COLO668 (cell line): ENCODE measurements around the gene CLPTM1L.
"Not testable (repeated sequence)": the region's sequence is repeated elsewhere in the genome, so short reads cannot be mapped to it uniquely, and the experiment has no call there.

ENCODE experiments used
- DNase-seq: peaks from one replicate; lab custom pipeline; 2025; ENCODE audit not compliant: unreplicated experiment; lab: John Stamatoyannopoulos, UW

Gene CLPTM1L

DNA sequence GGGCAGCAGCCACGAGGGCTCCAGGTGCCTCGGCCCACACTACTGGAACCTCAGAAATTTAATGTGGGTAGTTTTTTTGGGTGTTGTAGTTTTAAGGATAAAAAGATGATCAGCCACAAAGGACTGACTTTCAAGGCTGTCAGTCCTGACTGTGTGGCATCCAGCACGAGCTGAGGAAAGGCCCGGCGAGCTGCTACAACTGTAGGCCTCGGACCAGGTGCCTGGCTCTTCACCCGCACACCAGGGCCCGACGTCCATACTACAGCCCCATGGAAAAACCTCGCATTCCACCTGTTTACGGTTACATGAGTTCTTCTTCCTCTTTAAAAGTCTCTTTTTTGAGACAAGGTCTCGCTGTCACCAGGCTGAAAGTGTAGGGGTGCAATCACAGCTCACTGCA is 2.6 kb downstream of the CLPTM1L start:
- DNase-seq = no peak

DNA sequence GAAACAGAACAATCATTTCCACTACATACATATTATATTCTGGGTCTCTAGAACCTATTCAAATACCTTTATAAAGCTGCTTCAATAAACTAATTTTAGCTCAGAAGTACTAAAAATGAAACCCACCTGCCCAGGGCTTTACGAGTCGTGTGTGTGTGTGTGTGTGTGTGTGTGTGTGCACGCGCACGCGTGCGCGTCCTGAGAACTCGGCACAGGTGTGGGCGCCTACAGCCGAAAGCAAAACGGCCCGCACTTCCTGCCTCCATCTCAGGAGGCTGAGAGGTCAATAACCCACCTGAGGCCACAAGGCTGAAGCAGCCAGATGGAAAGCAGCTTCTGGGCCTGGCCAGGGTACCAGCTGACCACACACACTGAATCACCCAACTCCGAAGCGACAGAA is 3.0 kb downstream of the CLPTM1L start:
- DNase-seq = no peak

DNA sequence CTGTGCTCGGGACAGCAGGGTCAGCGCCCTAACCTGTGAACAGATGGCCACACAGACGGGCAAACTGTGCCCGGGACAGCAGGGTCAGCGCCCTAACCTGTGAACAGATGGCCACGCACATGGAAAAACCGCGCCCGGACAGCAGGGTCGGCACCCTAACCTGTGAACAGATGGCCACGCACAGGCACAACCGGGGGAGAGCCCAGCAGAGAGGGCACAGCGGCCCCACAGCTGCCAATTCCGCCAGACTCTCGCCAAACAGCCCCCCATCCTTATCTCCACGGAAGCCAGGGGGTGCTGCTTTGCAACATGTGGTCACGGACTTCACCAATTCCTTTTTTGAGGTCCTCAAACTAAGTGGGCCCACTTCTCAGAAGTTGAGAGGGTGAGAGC is 5.1 kb downstream of the CLPTM1L start:
- DNase-seq = not testable (repeated sequence)

DNA sequence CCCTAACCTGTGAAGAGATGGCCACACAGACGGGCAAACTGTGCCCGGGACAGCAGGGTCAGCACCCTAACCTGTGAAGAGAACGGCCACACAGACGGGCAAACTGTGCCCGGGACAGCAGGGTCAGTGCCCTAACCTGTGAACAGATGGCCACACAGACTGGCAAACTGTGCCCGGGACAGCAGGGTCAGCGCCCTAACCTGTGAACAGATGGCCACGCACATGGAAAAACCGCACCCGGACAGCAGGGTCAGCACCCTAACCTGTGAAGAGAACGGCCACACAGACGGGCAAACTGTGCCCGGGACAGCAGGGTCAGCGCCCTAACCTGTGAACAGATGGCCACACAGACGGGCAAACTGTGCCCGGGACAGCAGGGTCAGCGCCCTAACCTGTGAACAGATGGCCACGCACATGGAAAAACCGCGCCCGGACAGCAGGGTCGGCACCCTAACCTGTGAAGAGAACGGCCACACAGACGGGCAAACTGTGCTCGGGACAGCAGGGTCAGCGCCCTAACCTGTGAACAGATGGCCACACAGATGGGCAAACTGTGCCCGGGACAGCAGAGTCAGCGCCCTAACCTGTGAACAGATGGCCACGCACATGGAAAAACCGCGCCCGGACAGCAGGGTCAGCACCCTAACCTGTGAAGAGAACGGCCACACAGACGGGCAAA is 5.6 kb downstream of the CLPTM1L start:
- DNase-seq = not testable (repeated sequence)

DNA sequence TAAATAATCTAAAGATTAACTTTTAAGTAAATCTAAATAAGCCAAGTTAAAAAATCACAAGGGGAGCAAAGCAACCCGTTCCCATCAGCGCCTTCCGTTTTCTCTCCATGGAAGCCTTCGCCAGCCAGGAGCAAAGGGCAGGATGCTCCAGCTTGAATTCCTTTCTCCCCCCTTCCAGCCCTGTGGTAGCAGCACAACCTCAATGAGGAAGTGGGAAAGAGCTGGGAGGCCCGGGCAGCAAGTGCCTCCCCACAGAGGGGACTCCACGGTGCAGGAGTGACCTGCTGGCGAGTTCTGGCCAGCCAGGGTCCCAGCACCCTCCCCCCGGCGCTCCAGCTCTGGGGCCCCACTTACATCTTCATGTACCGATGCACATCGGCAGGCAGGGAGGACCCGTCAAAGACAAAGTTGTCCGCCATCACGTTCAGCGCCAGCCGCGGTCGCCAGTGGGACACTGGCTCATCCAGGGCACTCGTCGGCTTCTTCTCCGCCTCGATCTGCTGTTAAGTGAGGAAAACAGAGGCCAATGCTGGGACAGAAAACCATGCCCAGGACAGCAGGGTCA is 6.3 kb downstream of the CLPTM1L start:
- DNase-seq = no peak

DNA sequence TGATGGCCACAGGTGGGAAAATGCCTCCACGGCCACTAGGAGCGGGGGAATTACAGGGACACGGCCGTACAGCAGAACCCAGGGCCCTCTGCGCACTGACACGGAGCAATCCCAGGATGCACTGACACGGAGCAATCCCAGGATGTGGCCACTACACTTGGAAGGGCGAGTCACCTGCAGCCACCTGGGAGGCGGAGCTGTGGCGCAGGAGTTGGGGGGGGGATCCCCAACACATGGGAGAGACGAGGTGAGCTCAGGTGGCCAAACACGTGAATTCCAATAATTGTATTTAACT is 6.8 kb downstream of the CLPTM1L start:
- no peak for DNase-seq

DNA sequence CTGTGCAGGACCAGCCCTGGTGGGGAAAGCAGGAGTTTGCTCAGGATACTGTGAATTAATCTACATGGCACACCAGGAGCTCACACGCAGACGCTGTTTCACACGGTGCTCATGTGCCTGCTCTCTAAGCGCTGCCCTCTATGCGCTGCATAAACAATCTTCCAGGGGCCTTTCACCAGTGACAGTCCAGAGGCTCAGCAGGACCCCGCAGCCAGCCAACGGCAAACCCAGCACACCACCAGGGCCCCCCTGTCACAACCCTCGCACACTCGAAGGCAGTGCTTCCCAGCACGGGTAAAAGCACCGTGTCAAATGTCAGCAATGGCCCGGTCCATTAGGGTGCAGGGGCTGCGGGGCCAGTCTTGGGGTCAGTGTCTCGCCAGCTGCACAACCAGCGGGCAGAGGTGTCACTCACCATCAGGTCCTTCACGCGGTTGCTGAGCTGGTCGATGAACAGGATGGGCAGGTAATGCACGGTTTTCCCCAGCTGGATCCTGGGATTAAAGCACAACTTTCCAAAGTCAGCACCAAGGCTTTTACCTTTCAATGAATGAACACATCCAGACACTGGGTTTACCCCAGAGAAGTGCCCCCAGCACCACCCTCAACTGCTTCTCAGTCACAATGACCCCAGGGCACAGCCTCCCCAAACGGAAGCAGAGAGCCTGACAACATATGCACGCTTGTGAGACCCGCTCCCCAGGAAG is 7.3 kb downstream of the CLPTM1L start:
- no peak for DNase-seq

DNA sequence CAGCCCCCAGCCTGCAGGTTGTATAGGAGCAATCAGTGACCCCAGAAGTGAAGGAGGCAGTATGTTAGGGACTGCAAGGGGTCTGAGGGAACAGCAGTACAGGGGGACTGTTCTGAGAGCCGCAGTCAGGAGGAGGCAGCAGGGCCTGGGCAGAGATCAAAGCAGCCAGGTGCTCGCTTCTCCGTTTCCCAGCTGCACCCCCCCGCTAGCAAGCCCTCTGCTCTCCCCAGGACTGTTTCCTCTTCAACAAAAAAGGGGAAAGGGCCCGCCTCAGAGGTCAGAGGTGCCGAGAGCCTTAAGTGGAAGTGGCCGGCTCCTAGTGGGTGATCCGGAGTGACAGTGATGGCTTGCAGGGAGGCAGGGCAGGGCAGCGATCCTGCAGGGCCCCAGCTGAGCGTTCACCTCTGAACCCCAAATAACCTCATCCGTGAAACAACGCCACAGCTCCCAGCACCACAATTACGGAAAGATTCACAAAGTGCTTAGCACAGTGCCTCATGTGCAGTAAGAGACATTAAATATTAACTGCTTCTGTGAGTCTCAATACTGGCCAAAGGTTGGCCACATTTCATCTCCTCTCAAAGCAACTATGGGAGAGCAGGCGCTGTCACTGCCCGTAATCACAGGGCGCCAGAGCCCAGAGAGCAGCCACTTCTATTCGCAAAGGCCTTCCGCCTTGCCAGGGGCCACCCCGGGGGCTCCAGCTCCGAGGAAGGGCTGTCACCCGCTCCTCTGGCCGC is 8.0 kb downstream of the CLPTM1L start:
- no peak for DNase-seq

DNA sequence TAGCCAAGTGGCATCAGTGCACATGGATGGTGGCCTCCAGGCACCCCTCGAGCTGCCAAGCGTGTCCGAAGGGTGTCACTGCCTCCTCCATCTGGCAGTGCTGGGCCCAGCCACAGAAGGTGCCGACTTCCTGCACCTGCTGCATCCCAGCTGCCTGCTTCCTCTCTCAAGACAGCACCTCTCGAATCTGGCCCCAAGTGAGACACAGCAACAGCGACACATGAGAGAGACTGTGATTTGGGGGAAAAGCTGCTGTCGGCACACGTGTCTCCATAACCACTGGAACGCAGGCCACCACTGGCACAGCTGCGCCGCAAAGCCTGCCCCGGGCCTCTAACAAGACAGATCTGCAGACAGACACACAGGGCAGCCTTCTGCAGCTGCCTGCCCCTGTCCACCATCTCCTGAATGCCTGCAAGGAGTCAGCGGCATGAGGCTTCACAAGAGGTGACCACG is 8.8 kb downstream of the CLPTM1L start:
- DNase-seq = no peak

DNA sequence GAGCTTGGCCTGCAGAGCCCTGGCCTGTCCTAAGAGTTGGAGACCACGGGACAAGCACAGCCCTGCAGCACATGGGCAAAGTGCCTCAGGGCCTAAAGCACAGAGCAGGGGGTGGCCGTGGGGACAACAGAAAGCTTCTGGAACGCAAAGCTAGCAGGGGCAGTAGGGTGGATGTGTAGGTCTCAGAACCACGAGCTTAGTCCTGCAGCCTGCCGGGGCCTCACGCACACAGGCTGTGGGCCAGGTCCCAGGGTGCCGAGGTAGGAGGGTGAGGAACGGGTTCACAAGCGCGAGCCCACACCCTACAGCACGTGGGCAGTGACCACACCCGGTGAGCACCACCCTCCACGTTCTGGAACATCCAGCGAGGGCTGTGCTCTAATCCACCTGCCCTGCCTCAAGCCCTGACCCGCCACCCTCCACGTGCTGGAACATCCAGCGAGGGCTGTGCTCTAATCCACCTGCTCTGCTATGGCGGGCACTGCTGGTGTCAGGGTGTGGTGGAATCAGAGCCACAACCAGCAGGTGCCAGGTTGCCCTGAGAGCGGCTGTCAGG is 9.3 kb downstream of the CLPTM1L start:
- no peak for DNase-seq

DNA sequence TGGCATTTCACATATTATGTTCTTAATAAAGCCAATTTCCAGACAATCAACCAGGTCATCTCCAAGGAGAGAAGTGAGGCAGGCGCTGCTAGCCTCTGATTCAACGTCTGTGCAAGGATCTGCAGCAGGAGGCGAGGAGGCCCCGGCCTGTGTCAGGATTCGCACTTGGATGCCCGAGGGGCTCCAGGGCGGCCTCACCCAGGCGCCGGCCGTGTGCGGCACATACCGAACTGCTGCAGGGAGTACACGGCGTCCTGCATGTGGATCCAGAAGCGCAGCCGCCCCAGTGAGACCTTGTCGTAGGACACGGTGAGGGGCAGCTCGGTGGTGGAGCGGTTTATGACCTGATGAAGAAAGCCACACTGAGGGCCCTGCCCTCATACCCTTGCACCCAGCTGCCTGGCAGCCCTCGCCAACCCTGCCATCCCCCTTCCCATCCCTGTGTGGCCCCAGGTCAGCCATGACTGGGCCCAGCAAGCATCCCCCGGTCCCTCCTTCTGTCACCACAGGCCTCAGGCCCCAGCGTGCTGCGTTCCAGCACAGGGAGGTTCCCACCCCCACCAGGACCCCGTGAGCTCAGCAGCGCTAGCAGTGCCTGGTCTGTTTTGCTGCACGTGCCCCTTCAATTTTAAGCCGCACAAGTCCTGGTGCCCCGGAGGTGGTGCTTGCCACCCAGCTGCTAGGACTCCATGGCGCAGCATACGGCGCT is 9.9 kb downstream of the CLPTM1L start:
- DNase-seq = no peak

DNA sequence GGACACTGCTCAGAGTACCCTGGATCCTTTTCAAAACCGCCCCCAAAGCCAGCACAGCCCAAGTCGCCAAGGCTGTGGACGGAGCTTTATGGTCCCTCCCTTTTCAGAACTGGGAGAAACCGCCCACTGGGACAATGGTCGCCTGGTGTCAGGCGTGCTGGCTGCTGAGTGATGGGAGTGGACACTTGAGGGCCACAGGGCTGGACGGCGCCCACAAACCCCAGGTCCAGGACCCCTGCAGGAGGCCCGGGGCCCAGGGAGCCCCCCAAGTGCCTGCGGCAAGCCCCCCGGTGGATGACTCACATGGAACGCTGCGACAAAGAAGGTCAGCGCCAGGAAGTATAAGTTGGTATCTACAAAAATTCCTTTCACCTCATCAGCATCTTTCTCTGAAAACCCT is 10.9 kb downstream of the CLPTM1L start:
- no peak for DNase-seq

DNA sequence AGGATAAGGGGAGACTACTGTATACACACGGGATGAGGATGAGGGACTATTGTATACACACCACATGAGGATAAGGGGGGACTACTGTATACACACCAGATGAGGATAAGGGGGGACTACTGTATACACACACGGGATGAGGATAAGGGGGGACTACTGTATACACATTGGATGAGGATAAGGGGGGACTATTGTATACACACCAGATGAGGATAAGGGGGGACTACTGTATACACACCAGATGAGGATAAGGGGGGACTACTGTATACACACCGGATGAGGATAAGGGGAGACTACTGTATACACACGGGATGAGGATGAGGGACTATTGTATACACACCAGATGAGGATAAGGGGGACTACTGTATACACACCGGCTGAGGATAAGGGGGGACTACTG is 11.6 kb downstream of the CLPTM1L start:
- DNase-seq = not testable (repeated sequence)

DNA sequence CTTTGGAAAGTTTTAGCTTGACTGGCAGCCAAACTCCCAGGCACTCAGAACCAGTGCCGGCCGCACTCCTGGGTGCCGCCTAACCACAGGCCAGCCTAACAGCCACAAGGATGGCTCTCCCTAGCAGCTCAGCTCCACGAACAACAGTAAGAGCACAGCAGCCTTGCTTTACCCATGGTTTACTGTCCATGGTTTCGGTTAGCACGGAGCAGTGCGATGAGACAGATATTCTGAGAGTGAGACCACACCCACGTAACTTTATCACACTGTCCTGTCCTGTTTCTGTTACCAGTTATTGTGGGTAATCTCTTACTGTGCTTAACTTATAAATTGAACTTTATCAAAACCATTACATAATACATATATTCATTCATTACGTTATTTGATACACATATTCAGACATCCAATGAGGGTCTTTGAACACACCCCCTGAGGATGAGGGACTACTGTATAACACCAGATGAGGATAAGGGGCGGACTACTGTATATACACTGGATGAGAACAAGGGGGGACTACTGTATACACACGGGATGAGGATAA is 12.4 kb downstream of the CLPTM1L start:
- DNase-seq = no peak

DNA sequence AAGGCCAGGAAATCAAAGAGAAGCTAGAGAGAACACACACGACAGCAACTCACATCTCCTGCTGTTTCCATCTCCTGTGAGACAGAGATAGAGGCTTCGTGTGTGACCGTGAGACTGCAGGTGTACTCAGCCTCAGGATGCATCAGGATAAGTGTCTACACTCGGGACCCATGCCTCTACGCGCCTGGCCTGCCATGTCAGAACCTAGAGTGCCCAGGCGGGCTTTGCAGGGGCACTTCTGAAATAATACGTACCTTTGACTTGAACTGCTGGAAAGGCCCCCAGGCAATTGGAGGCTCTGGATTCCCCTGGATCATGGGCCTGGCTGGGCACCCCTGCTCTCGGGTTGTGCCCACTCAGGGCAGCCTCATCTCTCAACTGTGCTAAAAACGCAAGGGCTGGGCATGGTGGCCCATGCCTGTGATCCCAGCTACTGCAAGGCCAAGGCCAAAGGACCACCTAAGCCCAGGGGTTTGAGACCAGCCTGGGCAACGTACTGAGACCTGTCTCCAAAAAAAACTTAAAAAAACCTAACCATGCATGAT is 13.0 kb downstream of the CLPTM1L start:
- DNase-seq = no peak

DNA sequence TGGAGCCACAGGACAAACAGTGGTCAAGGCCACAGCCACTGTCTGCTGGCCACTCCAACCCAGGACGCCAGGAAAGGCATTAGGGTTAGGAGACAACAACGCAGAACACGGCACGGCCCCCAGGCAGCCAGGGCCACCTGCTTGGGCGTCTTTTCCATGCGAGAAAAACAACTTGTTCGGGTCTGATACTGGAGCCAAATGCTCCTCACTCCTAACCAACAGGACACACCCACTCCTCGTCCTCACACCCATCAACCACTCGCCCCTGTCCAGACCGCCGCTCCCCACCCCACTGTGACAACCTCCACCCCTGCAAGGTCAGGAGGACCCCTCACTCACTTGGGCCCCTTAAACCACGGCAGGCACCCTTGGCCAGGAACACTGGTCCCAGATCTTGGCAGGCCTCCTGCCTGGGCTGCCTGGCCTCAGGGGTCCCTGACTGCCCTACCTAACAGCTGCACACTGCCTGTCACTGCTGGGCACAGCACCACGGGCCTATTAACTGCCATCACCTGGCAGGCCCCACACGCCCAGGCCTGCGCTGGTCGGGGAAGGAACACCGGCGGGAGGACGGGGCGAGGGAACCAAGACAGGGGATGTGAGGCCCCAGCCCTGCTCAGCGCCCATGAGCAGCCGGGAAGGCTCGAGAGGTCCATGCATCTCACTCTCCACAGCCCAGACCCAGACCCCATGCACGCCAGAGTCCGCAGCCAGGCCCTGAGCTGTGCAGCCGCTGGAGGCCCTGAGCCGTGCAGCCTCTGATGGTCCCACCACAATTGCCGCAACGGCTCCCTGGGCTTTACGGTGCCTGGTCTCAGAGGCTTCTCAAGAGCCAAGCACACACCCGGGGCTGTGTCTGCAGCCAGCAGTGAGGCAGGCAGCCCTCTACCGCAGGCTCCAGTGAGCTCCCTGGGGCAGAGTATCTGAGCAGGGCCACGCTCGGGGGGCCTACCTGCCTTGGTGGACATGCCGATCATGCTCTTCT is 13.8 kb downstream of the CLPTM1L start:
- no peak for DNase-seq

DNA sequence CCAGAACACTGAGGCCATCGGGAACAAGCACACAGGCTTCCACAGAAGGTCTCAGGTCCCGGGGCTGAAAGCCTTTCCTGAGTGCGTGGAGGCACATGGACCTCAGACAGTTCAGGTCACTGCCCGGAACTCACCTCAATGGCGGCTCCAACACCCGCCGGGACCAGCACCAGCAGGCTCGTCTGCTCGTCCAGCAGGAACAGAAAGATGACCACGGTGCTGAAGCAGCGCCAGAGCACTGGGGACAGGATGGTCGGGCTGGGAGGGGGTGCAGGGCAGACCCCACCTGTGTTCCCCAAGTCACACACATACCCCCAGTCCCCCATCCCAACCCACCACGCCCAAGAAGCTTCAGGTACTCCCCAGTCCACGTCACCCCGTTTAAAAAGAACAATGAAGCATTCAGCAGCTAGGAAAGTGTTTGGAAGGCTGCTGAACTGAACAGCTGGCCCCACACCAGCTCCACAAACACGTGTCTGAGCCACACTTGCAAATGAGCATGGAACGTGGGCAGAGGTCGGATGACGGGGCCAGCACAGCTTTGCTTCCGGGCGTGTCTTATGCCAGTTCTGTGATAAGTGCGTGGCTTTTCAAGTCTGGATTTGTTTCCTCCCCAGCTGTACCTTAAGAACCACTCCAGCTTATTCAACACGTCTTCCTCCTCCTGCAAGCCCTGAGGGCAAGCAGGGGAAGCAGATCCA is 14.6 kb downstream of the CLPTM1L start:
- DNase-seq = no peak

DNA sequence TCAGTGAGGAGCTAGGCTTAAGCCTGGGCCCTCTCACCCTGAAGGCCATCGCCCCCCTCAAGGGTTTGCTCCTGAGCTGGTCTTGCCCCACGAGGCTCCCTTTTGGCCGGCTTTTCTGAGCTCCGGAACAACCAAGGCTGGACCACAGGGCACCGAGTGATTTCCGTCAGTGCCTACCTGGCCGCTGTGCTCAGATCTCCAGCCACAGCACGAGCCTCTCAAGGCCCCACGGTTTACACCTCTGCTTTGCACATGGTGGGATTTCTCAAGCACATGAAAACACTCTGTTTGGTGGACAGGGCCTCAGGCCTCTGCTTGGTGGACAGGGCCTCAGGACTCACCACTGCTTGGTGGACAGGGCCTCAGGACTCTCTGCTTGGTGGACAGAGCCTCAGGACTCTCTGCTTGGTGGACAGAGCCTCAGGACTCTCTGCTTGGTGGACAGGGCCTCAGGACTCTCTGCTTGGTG is 15.8 kb downstream of the CLPTM1L start:
- DNase-seq = no peak
